22Rv1 (cell line): ENCODE results near the gene KCTD20.

Experiments
- CTCF ChIP-seq: fragments of 450-650 bp; IDR thresholded peaks from 2 replicates; pipeline ENCODE4 v1.5.1; 2017; ENCODE audit warnings: mild to moderate bottlenecking
- ZFX ChIP-seq: fragments of 450-650 bp; IDR thresholded peaks from 2 replicates; pipeline ENCODE4 v1.6.1; 2017; ENCODE audit warnings: antibody characterized with exemption, borderline replicate concordance

DNA sequence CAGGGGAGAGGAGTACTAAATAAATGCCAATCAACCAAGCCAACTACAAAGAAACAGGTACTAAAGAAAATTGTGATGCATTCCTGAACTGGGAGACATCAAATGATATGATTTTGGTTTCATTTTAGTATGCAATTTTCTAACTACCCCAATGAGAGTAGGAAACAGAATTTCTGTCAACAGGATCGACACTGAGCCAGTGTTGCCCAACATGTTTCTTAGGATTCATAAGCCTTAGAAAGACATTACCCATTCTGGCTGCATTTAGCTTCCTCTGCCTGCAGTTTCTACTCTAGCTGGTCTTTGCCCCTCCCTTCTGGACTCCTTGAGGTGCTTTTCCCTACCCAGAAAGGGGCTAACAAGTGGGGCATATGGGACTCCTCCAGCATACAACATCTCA is 49.8 kb downstream of the KCTD20 start:
- TF ChIP-seq CTCF (no peak), ZFX (no peak)
